Hematopoietic multipotent progenitor cell (in vitro differentiated cells): ENCODE data around the gene STEAP1. TPM values are rescaled to one million over a fixed set of nuclear protein-coding genes. Genes with fewer than 3 reads are reported as not detected.
"Not testable (repeated sequence)": the region's sequence is repeated elsewhere in the genome, so short reads cannot be mapped to it uniquely, and the experiment has no call there.

Source experiments
- DNase-seq, 3 donors: peaks; one replicate each; pipeline ENCODE4 v3.0.0-alpha.2; 2011 to 2015; ENCODE audit warnings: low read depth in 2 of 3, low spot score in 2 of 3
- total RNA-seq: library from RNA; depleted of rRNA; stranded (reverse); fragments of >200 nt; gene quantifications from one replicate; pipeline ENCODE4 v1.2.3, GENCODE V29; 2012

The STEAP1 gene
- total RNA-seq, 1 donor: 0.27 TPM

- DNase-seq: no peak
Observed at GRCh38 chr7:90172624-90173023, 18.4 kb downstream of the STEAP1 start.

GRCh38 chr7:90173127-90173844 is 19.0 kb downstream of the STEAP1 start:
- DNase-seq: no peak

- DNase-seq: no peak
Observed at GRCh38 chr7:90175667-90176066, 21.4 kb downstream of the STEAP1 start.

GRCh38 chr7:90176195-90176594 is 21.9 kb downstream of the STEAP1 start:
- DNase-seq: no peak

GRCh38 chr7:90178166-90178565 is 23.9 kb downstream of the STEAP1 start:
- DNase-seq: no peak

- DNase-seq: peak in 2 of 3 donors; percentile 3 to 16
Observed at GRCh38 chr7:90178679-90179278, 24.5 kb downstream of the STEAP1 start.

GRCh38 chr7:90180011-90180585 is 25.8 kb downstream of the STEAP1 start:
- DNase-seq: no peak

- no peak for DNase-seq
Observed at GRCh38 chr7:90180649-90181048, 26.4 kb downstream of the STEAP1 start.

GRCh38 chr7:90181485-90181884 is 27.2 kb downstream of the STEAP1 start:
- no peak for DNase-seq

- not testable (repeated sequence) for DNase-seq
Observed at GRCh38 chr7:90186290-90186689, 32.0 kb downstream of the STEAP1 start.

GRCh38 chr7:90187507-90188050 is 33.3 kb downstream of the STEAP1 start:
- no peak for DNase-seq

- peak in 2 of 3 donors; percentile 5 to 52 for DNase-seq
Observed at GRCh38 chr7:90188281-90188680, 34.0 kb downstream of the STEAP1 start.

- no peak for DNase-seq
Observed at GRCh38 chr7:90190995-90191394, 36.7 kb downstream of the STEAP1 start.

GRCh38 chr7:90191648-90192047 is 37.4 kb downstream of the STEAP1 start:
- DNase-seq: no peak

- no peak for DNase-seq
Observed at GRCh38 chr7:90192876-90193750, 38.8 kb downstream of the STEAP1 start.

GRCh38 chr7:90194911-90195809 is 40.9 kb downstream of the STEAP1 start:
- DNase-seq: no peak

GRCh38 chr7:90201500-90202195 is 47.4 kb downstream of the STEAP1 start:
- no peak for DNase-seq

- DNase-seq: no peak
Observed at GRCh38 chr7:90207956-90208355, 53.7 kb downstream of the STEAP1 start.

- no peak for DNase-seq
Observed at GRCh38 chr7:90209776-90210175, 55.5 kb downstream of the STEAP1 start.
